GM08714 (cell line): ENCODE data around the gene IL17F.

Experiments
- H3K4me3 ChIP-seq: fragments of 200-500 bp; sonication (Bioruptor generic); 2 replicates; pipeline ENCODE4 v1.5.1; 2014; ENCODE audit warnings: mild to moderate bottlenecking, low read length, inconsistent platforms
- ZNF274 ChIP-seq: IDR thresholded peaks from 2 replicates; pipeline ENCODE4 v1.6.1; 2012; ENCODE audit warnings: mild to moderate bottlenecking, low read depth, low read length

The IL17F gene

GRCh38 chr6:52187098-52187497, 57.2 kb downstream of the IL17F start:
- no peak overlapping the region for H3K4me3 ChIP-seq
- TF ChIP-seq ZNF274 = no peak
